ENCODE measurements around the gene RDH14.

The RDH14 gene

GRCh38 chr2:18548621-18549020 is 11.8 kb downstream of the RDH14 start:
- peaks cover 72% of the 10 kb centered on the region for H3K4me1 Mint-ChIP-seq

GRCh38 chr2:18546567-18546966 is 13.9 kb downstream of the RDH14 start:
- Mint-ChIP-seq H3K4me3 (no peak overlapping the region), H3K9me3 (peaks cover 4% of the 10 kb centered on the region), H3K36me3 (peaks cover 2% of the 10 kb centered on the region), H3K4me1 (peaks cover 51% of the 10 kb centered on the region), H3K27ac (peak overlapping the region; percentile 53), H3K27me3 (peaks cover 2% of the 10 kb centered on the region)

More at GRCh38 chr2:18548621-18549020, 11.8 kb downstream of the RDH14 start:
- Mint-ChIP-seq H3K9me3 (no peaks in the 10 kb centered on the region), H3K4me3 (no peak overlapping the region), H3K27ac (no peak overlapping the region), H3K27me3 (no peaks in the 10 kb centered on the region), H3K36me3 (peaks cover 4% of the 10 kb centered on the region)

GRCh38 chr2:18545384-18545783 is 15.1 kb downstream of the RDH14 start:
- Mint-ChIP-seq H3K27ac (no peak overlapping the region), H3K4me3 (no peak overlapping the region)

GRCh38 chr2:18544171-18544570 is 16.3 kb downstream of the RDH14 start:
- H3K9me3 Mint-ChIP-seq = peaks cover 11% of the 10 kb centered on the region
- H3K4me1 Mint-ChIP-seq = peaks cover 32% of the 10 kb centered on the region
- H3K27me3 Mint-ChIP-seq = peaks cover 3% of the 10 kb centered on the region
- no peak overlapping the region for H3K4me3 Mint-ChIP-seq
- H3K36me3 Mint-ChIP-seq = peaks cover 6% of the 10 kb centered on the region
- no peak overlapping the region for H3K27ac Mint-ChIP-seq

More at GRCh38 chr2:18545384-18545783, 15.1 kb downstream of the RDH14 start:
- Mint-ChIP-seq H3K4me1 (peaks cover 43% of the 10 kb centered on the region), H3K27me3 (peaks cover 3% of the 10 kb centered on the region), H3K36me3 (peaks cover 6% of the 10 kb centered on the region), H3K9me3 (peaks cover 11% of the 10 kb centered on the region)

- Mint-ChIP-seq H3K4me1 (peaks cover 5% of the 10 kb centered on the region), H3K27me3 (peaks cover 3% of the 10 kb centered on the region), H3K4me3 (no peak overlapping the region), H3K36me3 (peaks cover 6% of the 10 kb centered on the region), H3K27ac (no peak overlapping the region), H3K9me3 (peaks cover 11% of the 10 kb centered on the region)
These were observed 19.6 kb downstream of the RDH14 start for GRCh38 chr2:18540872-18541271.

GRCh38 chr2:18536697-18537096 is 23.8 kb downstream of the RDH14 start:
- Mint-ChIP-seq H3K4me3 (no peak overlapping the region), H3K36me3 (peaks cover 4% of the 10 kb centered on the region), H3K9me3 (peaks cover 8% of the 10 kb centered on the region), H3K27me3 (peaks cover 4% of the 10 kb centered on the region), H3K4me1 (no peaks in the 10 kb centered on the region), H3K27ac (no peak overlapping the region)

GRCh38 chr2:18536100-18536499 is 24.4 kb downstream of the RDH14 start:
- peaks cover 5% of the 10 kb centered on the region for H3K9me3 Mint-ChIP-seq
- peaks cover 2% of the 10 kb centered on the region for H3K36me3 Mint-ChIP-seq
- peaks cover 2% of the 10 kb centered on the region for H3K27me3 Mint-ChIP-seq
- no peak overlapping the region for H3K27ac Mint-ChIP-seq
- H3K4me3 Mint-ChIP-seq = no peak overlapping the region
- no peaks in the 10 kb centered on the region for H3K4me1 Mint-ChIP-seq

GRCh38 chr2:18531194-18531593 is 29.3 kb downstream of the RDH14 start:
- H3K4me3 Mint-ChIP-seq = no peak overlapping the region
- H3K9me3 Mint-ChIP-seq = no peaks in the 10 kb centered on the region
- no peaks in the 10 kb centered on the region for H3K4me1 Mint-ChIP-seq
- peaks cover 2% of the 10 kb centered on the region for H3K27me3 Mint-ChIP-seq
- no peaks in the 10 kb centered on the region for H3K36me3 Mint-ChIP-seq
- no peak overlapping the region for H3K27ac Mint-ChIP-seq

GRCh38 chr2:18527822-18528221 is 32.6 kb downstream of the RDH14 start:
- no peaks in the 10 kb centered on the region for H3K9me3 Mint-ChIP-seq
- H3K36me3 Mint-ChIP-seq = no peaks in the 10 kb centered on the region
- H3K27ac Mint-ChIP-seq = no peak overlapping the region
- H3K4me3 Mint-ChIP-seq = no peak overlapping the region
- peaks cover 2% of the 10 kb centered on the region for H3K27me3 Mint-ChIP-seq
- no peaks in the 10 kb centered on the region for H3K4me1 Mint-ChIP-seq

- Mint-ChIP-seq H3K36me3 (no peaks in the 10 kb centered on the region), H3K4me3 (no peak overlapping the region), H3K9me3 (no peaks in the 10 kb centered on the region), H3K4me1 (no peaks in the 10 kb centered on the region), H3K27ac (no peak overlapping the region), H3K27me3 (no peaks in the 10 kb centered on the region)
These were observed 33.1 kb downstream of the RDH14 start for GRCh38 chr2:18527326-18527725.

GRCh38 chr2:18526429-18526828 is 34.0 kb downstream of the RDH14 start:
- Mint-ChIP-seq H3K27me3 (no peaks in the 10 kb centered on the region), H3K9me3 (no peaks in the 10 kb centered on the region), H3K4me1 (no peaks in the 10 kb centered on the region), H3K4me3 (no peak overlapping the region), H3K36me3 (no peaks in the 10 kb centered on the region), H3K27ac (no peak overlapping the region)

- Mint-ChIP-seq H3K4me3 (no peak overlapping the region), H3K27ac (no peak overlapping the region), H3K27me3 (no peaks in the 10 kb centered on the region), H3K36me3 (no peaks in the 10 kb centered on the region), H3K9me3 (no peaks in the 10 kb centered on the region), H3K4me1 (no peaks in the 10 kb centered on the region)
These were observed 34.6 kb downstream of the RDH14 start for GRCh38 chr2:18525852-18526251.

- Mint-ChIP-seq H3K4me3 (no peak overlapping the region), H3K9me3 (no peaks in the 10 kb centered on the region), H3K27me3 (peaks cover 2% of the 10 kb centered on the region)
These were observed 35.2 kb downstream of the RDH14 start for GRCh38 chr2:18525236-18525635.

GRCh38 chr2:18522484-18523146 is 37.8 kb downstream of the RDH14 start:
- Mint-ChIP-seq H3K27ac (no peak overlapping the region), H3K36me3 (no peaks in the 10 kb centered on the region), H3K4me1 (no peaks in the 10 kb centered on the region), H3K27me3 (peaks cover 9% of the 10 kb centered on the region), H3K9me3 (no peaks in the 10 kb centered on the region), H3K4me3 (no peak overlapping the region)

More at GRCh38 chr2:18525236-18525635, 35.2 kb downstream of the RDH14 start:
- H3K27ac Mint-ChIP-seq = no peak overlapping the region
- no peaks in the 10 kb centered on the region for H3K36me3 Mint-ChIP-seq
- no peaks in the 10 kb centered on the region for H3K4me1 Mint-ChIP-seq

GRCh38 chr2:18520451-18521425 is 39.7 kb downstream of the RDH14 start:
- Mint-ChIP-seq H3K27me3 (peaks cover 9% of the 10 kb centered on the region), H3K4me1 (no peaks in the 10 kb centered on the region), H3K36me3 (no peaks in the 10 kb centered on the region), H3K27ac (no peak overlapping the region), H3K4me3 (no peak overlapping the region), H3K9me3 (no peaks in the 10 kb centered on the region)

GRCh38 chr2:18519914-18520450 is 40.5 kb downstream of the RDH14 start:
- Mint-ChIP-seq H3K4me1 (no peaks in the 10 kb centered on the region), H3K27me3 (peaks cover 9% of the 10 kb centered on the region), H3K36me3 (no peaks in the 10 kb centered on the region), H3K4me3 (no peak overlapping the region), H3K27ac (no peak overlapping the region), H3K9me3 (no peaks in the 10 kb centered on the region)

Measured in activated naive CD4-positive, alpha-beta T cell treated with anti-CD3 and anti-CD28 coated beads, Interleukin-2, amount 50 U/mL, for 24 hours (primary cell).